Natural killer cell treated with Interleukin-12 subunit alpha and Interleukin-12 subunit beta and Interleukin-15 and Interleukin-18, amount 100 ng/mL, for 72 hours (primary cell): ENCODE measurements around the gene EFS. TPM values are rescaled to one million over a fixed set of nuclear protein-coding genes. Genes with fewer than 3 reads are reported as not detected.
"Not testable (repeated sequence)": the region's sequence is repeated elsewhere in the genome, so short reads cannot be mapped to it uniquely, and the experiment has no call there.

ENCODE experiments used
- ATAC-seq, 2 donors: fragments of 150-1000 bp; cut with Tn5 transposase in 1 of 2; sonication (Bioruptor Pico), chemical (Tn5 transposase) in 1 of 2; 2 replicates each; pipeline ENCODE4 v1.10.0; 2021
- DNase-seq: peaks from one replicate; pipeline ENCODE4 v3.0.0; 2022; ENCODE audit warnings: low spot score
- H3K27ac Mint-ChIP-seq, 2 donors: 1 replicate in 1 of 2; 2 replicates in 1 of 2; pipeline ENCODE4 v1.8.0; 2022; ENCODE audit warnings: mixed read lengths in 2 of 2, mild to moderate bottlenecking in 1 of 2, moderate library complexity in 1 of 2
- H3K27me3 Mint-ChIP-seq, 2 donors: 1 replicate in 1 of 2; 2 replicates in 1 of 2; pipeline ENCODE4 v1.8.0; 2022; ENCODE audit warnings: mixed read lengths in 2 of 2
- H3K36me3 Mint-ChIP-seq: one replicate; pipeline ENCODE4 v1.8.0; 2022; ENCODE audit warnings: mixed read lengths
- H3K4me1 Mint-ChIP-seq, 2 donors: 1 replicate in 1 of 2; 2 replicates in 1 of 2; pipeline ENCODE4 v1.8.0; 2022; ENCODE audit warnings: low read depth in 2 of 2, mixed read lengths in 2 of 2, mild to moderate bottlenecking in 1 of 2
- H3K4me3 Mint-ChIP-seq: one replicate; pipeline ENCODE4 v1.8.0; 2022; ENCODE audit warnings: mixed read lengths
- H3K9me3 Mint-ChIP-seq: 2 replicates; pipeline ENCODE4 v1.8.0; 2022; ENCODE audit warnings: mixed read lengths
- total RNA-seq, 2 donors: library from RNA; stranded (reverse); gene quantifications; one replicate each; pipeline ENCODE4 v1.2.3, GENCODE V29; 2022

Gene EFS
- total RNA-seq, 2 donors from 2014 or later = not detected

DNA sequence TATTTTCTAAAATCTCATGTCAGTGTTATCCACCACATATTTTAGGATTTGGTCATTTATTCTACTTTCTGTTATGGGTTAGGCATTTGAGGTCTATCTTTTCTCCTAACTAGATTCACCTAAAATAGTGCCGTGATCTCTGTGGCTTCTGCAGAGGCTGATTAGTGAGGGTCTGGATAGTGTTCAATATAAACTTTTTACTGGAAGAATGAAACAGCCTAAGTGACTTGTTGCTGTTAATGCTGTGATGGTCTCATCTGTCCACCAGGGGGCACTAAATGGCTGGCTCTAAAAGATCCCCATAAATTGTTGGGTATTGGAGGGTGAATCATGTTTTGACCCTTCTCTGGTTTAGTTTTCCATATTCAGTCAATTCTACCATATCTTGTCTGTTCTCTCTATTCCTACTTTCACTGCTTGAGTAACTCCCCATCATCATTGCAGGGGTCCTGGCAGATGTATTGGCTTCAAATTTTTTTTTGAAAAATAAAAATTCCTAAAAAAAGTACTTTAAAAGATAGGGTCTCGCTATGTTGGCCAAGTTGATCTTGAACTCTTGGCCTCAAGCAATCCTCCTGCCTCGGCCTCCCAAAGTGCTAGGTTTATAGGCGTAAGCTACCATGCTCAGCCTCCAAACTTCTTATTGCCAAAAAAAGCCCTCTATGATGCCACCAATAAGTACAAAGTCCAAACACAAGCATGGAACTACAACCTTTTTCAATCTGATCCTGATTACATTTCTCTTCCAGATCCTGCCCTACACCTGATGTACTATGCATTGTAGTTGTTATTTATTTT is 36.8 kb downstream of the EFS start:
- ATAC-seq (peak; percentile 60), DNase-seq (peak; percentile 77)
- Mint-ChIP-seq H3K4me1 (peaks cover 3 to 4% of the 10 kb centered on the region in 2 donors), H3K27me3 (no peaks in the 10 kb centered on the region), H3K4me3 (no peak overlapping the region), H3K36me3 (peaks cover 10% of the 10 kb centered on the region), H3K9me3 (no peaks in the 10 kb centered on the region), H3K27ac (no peak overlapping the region)

GRCh38 chr14:23326491-23327332 is 38.3 kb downstream of the EFS start:
- H3K9me3 Mint-ChIP-seq = no peaks in the 10 kb centered on the region
- H3K27ac Mint-ChIP-seq = no peak overlapping the region
- no peak overlapping the region for H3K4me3 Mint-ChIP-seq
- peaks cover 20% of the 10 kb centered on the region for H3K36me3 Mint-ChIP-seq
- no peak for ATAC-seq
- no peak for DNase-seq
- no peaks in the 10 kb centered on the region for H3K27me3 Mint-ChIP-seq
- peaks cover 15% of the 10 kb centered on the region in 2 donors for H3K4me1 Mint-ChIP-seq

GRCh38 chr14:23325746-23326145 is 39.2 kb downstream of the EFS start:
- peaks cover 15 to 16% of the 10 kb centered on the region in 2 donors for H3K4me1 Mint-ChIP-seq
- not testable (repeated sequence) for H3K4me3 Mint-ChIP-seq, H3K9me3 Mint-ChIP-seq, ATAC-seq, DNase-seq, H3K27ac Mint-ChIP-seq, H3K27me3 Mint-ChIP-seq
- H3K36me3 Mint-ChIP-seq = peaks cover 20% of the 10 kb centered on the region

GRCh38 chr14:23324993-23325392 is 40.0 kb downstream of the EFS start:
- Mint-ChIP-seq H3K4me3 (no peak overlapping the region), H3K36me3 (peaks cover 24% of the 10 kb centered on the region), H3K27me3 (no peaks in the 10 kb centered on the region), H3K9me3 (no peaks in the 10 kb centered on the region), H3K4me1 (peaks cover 21 to 23% of the 10 kb centered on the region in 2 donors), H3K27ac (no peak overlapping the region)
- ATAC-seq = no peak
- DNase-seq = no peak

DNA sequence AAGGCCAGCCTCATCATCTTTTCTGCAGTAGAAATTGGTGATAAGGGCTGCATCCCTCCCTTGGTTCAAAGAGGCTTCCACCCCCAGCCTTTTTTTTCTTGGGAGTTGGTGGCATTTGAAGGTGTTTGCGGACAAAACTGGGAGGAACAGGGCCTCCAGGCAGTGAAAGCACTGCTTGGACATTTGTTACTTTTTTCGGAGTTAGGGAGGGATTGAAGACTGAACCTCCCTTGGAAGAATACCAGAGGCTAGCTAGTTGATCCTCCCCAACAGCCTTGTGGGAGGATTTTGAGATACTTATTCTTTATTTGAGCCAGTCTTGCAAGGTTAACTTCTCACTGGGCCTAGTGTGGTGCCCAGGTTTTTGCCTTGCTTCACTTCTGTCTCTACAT is 40.5 kb downstream of the EFS start:
- Mint-ChIP-seq H3K27ac (no peak overlapping the region), H3K4me3 (no peak overlapping the region), H3K9me3 (no peaks in the 10 kb centered on the region), H3K4me1 (peaks cover 27 to 28% of the 10 kb centered on the region in 2 donors), H3K36me3 (peaks cover 29% of the 10 kb centered on the region), H3K27me3 (no peaks in the 10 kb centered on the region)
- DNase-seq = no peak
- no peak for ATAC-seq

DNA sequence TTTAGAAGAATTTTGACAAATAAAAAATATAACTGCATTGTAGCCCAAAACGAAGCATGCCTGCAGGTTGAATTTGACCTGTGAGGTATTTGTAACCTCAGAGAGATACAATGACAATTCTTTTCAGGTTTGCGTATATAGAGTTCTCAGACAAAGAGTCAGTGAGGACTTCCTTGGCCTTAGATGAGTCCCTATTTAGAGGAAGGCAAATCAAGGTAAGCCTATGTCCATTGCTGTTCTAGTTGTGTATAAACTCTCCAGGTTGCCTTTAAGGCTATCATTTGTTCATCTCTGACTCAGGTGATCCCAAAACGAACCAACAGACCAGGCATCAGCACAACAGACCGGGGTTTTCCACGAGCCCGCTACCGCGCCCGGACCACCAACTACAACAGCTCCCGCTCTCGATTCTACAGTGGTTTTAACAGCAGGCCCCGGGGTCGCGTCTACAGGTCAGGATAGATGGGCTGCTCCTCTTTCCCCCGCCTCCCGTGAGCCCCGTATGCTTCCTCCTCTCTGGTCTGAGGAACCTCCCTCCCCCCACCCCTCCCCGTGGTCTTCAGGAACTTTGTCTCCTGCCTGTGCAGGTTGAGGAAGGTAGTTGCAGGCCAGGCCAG is 41.0 kb downstream of the EFS start:
- peaks cover 27 to 29% of the 10 kb centered on the region in 2 donors for H3K4me1 Mint-ChIP-seq
- DNase-seq (no peak), ATAC-seq (no peak)

GRCh38 chr14:23322568-23323517 is 42.1 kb downstream of the EFS start:
- H3K27me3 Mint-ChIP-seq = no peaks in the 10 kb centered on the region
- peaks cover 29% of the 10 kb centered on the region for H3K36me3 Mint-ChIP-seq
- H3K9me3 Mint-ChIP-seq = no peaks in the 10 kb centered on the region
- DNase-seq = no peak
- ATAC-seq = no peak
- H3K4me3 Mint-ChIP-seq = peak overlapping the region; percentile 96
- peaks cover 27 to 29% of the 10 kb centered on the region in 2 donors for H3K4me1 Mint-ChIP-seq
- peak overlapping the region; percentile 91 to 96 for H3K27ac Mint-ChIP-seq

More for the DNA sequence above, 41.0 kb downstream of the EFS start:
- Mint-ChIP-seq H3K4me3 (no peak overlapping the region), H3K36me3 (peaks cover 29% of the 10 kb centered on the region), H3K27me3 (no peaks in the 10 kb centered on the region), H3K27ac (no peak overlapping the region), H3K9me3 (no peaks in the 10 kb centered on the region)

DNA sequence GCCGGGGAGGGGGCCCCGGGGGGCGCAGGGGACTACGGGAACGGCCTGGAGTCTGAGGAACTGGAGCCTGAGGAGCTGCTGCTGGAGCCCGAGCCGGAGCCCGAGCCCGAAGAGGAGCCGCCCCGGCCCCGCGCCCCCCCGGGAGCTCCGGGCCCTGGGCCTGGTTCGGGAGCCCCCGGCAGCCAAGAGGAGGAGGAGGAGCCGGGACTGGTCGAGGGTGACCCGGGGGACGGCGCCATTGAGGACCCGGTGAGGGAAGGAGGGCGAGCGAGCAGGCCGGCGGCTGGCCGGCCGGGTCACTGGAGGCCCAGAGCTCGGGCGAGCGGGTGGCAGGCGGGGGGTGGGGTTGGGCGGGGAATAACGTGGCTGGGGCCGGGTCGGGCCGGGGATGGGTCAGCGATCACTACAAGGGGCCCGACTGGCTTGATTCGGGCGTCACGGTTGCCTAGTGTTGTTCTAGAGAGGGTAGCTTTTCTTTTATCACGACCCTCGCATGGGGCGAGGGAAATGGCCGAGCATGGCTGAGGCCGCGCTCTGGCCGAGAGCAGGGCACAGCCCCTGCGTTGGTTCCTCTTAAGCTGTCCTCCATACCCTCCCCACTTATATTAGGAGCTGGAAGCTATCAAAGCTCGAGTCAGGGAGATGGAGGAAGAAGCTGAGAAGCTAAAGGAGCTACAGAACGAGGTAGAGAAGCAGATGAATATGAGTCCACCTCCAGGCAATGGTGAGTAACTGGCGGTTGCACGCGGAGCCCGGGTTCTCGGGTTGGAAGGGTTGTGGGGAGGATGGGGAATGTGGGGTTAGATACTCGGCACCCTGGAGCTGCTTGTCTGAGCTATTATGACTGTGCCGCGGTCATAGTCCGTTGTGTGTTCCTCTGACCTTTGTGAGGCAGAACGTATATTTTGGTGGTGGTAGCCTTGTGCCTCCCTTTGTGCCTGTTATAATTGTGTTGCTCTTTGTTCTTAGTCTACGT is 43.1 kb downstream of the EFS start:
- peak overlapping the region; percentile 96 for H3K27ac Mint-ChIP-seq
- H3K4me1 Mint-ChIP-seq = peaks cover 27 to 29% of the 10 kb centered on the region in 2 donors
- peak overlapping the region; percentile 96 for H3K4me3 Mint-ChIP-seq
- peaks cover 29% of the 10 kb centered on the region for H3K36me3 Mint-ChIP-seq
- DNase-seq (peak; percentile 80), ATAC-seq (peak; percentile 1 to 14)
- H3K27me3 Mint-ChIP-seq = no peaks in the 10 kb centered on the region
- H3K9me3 Mint-ChIP-seq = no peaks in the 10 kb centered on the region

DNA sequence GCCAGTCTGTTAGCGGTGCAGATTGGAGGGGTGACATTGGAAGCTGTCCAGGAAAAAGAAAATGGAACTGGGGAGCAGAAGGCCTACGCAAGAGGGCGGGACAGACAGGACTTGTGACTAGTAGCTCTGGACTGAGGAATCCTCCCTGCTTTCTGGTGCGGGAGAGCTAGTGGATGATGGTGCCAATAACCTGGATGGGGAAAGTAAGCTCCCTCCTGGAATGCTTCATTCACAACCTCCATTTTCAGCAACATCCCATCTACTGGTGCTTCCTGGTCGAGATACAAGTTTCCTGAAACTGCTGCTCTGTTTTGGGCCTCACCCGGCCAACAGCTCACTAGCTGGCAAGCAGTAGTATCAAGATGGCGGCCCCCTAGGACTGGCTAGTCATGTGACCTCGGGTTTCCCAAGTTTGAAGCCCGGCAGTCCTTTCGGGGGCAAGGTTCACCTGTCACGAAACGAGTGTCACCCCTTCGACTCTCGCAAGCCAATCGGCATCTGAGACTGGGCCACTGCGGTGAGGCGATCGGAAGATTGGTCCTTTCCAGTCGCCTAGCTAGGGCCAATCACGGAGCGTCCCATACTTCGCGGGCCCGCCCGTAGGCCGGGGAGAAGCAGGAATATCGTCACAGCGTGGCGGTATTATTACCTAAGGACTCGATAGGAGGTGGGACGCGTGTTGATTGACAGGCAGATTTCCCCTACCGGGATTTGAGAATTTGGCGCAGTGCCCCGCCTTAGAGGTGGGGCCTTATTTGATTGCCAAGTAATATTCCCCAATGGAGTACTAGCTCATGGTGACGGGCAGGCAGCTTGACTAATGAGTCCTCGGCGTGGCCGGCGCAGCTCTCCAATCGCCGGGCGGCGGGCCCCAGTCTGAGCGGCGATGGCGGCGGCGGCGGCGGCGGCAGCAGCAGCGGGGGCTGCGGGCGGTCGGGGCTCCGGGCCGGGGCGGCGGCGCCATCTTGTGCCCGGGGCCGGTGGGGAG is 44.1 kb downstream of the EFS start, which contains the start of gene PABPN1:
Gene PABPN1, plus strand, starts transcription at position 874 of the 988 bp plus-strand sequence. Its CDS starts 13 bp downstream, at position 887.
- Mint-ChIP-seq H3K9me3 (no peaks in the 10 kb centered on the region), H3K4me3 (peak within 1 kb of the TSS; percentile 96), H3K27ac (peak within 1 kb of the TSS; percentile 96), H3K27me3 (no peaks in the 10 kb centered on the region), H3K36me3 (peaks cover 25% of the 10 kb centered on the region), H3K4me1 (peaks cover 27 to 29% of the 10 kb centered on the region in 2 donors)
- ATAC-seq (peak; percentile 95), DNase-seq (peak; percentile 99)

DNA sequence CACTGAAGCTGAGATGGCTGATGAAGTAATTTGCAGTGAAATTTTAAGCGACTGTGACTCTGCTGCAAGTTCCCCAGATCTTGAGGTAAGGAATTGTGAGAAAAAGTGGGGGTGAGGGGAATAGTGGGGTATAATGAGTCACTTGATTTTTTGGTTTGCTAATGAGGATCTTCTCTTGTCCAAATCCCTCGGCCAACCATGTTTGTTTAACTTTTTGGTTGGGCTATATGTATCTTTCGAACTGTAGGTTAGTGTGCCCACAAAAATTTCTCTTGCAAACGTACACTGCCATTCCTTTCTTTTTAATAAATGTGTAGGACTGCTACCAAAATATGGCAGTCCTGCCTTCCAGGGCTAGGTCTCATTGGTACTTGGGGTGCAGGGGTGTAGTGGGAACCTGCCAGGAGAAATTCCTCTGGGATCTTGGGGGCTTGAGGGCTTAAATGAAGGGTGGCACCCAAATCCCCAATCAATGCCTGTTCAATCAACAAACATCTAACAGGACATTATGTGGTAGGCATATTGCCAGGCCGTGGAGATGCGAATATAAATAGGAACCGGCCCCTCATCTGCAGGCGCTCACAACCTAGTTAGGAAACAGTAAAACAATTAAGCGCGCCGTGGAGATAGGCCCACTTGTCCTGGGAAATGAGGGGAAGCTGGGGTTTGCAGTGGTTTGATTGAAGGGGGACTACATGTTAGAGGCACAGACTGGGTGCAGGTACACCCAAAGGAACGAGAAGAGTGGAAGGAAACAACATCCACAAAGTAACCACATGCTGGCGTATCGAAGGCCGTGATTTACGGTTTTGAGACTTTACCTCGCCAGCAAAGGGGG is 45.0 kb downstream of the EFS start:
- no peaks in the 10 kb centered on the region for H3K27me3 Mint-ChIP-seq
- peaks cover 23% of the 10 kb centered on the region for H3K36me3 Mint-ChIP-seq
- H3K4me3 Mint-ChIP-seq = peak overlapping the region; percentile 96
- peaks cover 27 to 29% of the 10 kb centered on the region in 2 donors for H3K4me1 Mint-ChIP-seq
- peak overlapping the region; percentile 96 for H3K27ac Mint-ChIP-seq
- DNase-seq = no peak
- no peak for ATAC-seq
- H3K9me3 Mint-ChIP-seq = no peaks in the 10 kb centered on the region
